Calu3 (cell line): ENCODE results near the gene FAXDC2. TPM values are rescaled to one million over a fixed set of nuclear protein-coding genes. Genes with fewer than 3 reads are reported as not detected.
A peak's percentile ranks its signal among the peaks of the same experiment; 100 is the strongest.

Source experiments
- BruUV-seq: library from RNA; stranded (reverse); fragments of 400-500 nt; replicated peaks from 2 replicates; lab custom pipeline; 2021; lab: Mats Ljungman, UMichigan
- CTCF ChIA-PET: fragments of 300-600 bp; sonication (Branson Sonifier 250); formaldehyde crosslinking; loops from one replicate; lab custom pipeline; 2022; ENCODE audit warnings: antibody characterized with exemption; lab: Charles Lee
- DNase-seq: peaks from one replicate; pipeline ENCODE4 v3.0.0; 2022
- H3K27ac Mint-ChIP-seq: one replicate; pipeline ENCODE4 v1.8.0; 2022; ENCODE audit warnings: mixed read lengths; ENCODE audit not compliant: unreplicated experiment
- H3K27me3 Mint-ChIP-seq: one replicate; pipeline ENCODE4 v1.8.0; 2022; ENCODE audit warnings: mixed read lengths; ENCODE audit not compliant: unreplicated experiment
- H3K36me3 Mint-ChIP-seq: one replicate; pipeline ENCODE4 v1.8.0; 2022; ENCODE audit warnings: mild to moderate bottlenecking, moderate library complexity, mixed read lengths; ENCODE audit not compliant: insufficient read depth, unreplicated experiment
- H3K4me1 Mint-ChIP-seq: one replicate; pipeline ENCODE4 v1.8.0; 2022; ENCODE audit warnings: mild to moderate bottlenecking, low read depth, mixed read lengths; ENCODE audit not compliant: unreplicated experiment
- H3K4me3 Mint-ChIP-seq: one replicate; pipeline ENCODE4 v1.8.0; 2022; ENCODE audit warnings: mild to moderate bottlenecking, low read depth, moderate library complexity, mixed read lengths; ENCODE audit not compliant: unreplicated experiment
- H3K9me3 Mint-ChIP-seq: one replicate; pipeline ENCODE4 v1.8.0; 2022; ENCODE audit warnings: low read depth, mixed read lengths; ENCODE audit not compliant: unreplicated experiment
- intact Hi-C: fragments of 100-400 bp; cut with micrococcal nuclease; formaldehyde crosslinking; loops from one replicate; pipeline ENCODE4 v1.10.0; 2022; ENCODE audit not compliant: unreplicated experiment
- total RNA-seq: library from RNA; stranded (reverse); gene quantifications from 2 replicates; pipeline ENCODE4 v1.2.3, GENCODE V29; 2022
- TF ChIP-seq, protein P1 (sequence below): fragments of 200-600 bp; IDR thresholded peaks from one replicate; pipeline ENCODE4 v1.8.0; 2022; ENCODE audit warnings: antibody characterized with exemption; ENCODE audit not compliant: unreplicated experiment

FAXDC2 gene
- total RNA-seq, 1 experiment from 2014 or later = not detected

DNA sequence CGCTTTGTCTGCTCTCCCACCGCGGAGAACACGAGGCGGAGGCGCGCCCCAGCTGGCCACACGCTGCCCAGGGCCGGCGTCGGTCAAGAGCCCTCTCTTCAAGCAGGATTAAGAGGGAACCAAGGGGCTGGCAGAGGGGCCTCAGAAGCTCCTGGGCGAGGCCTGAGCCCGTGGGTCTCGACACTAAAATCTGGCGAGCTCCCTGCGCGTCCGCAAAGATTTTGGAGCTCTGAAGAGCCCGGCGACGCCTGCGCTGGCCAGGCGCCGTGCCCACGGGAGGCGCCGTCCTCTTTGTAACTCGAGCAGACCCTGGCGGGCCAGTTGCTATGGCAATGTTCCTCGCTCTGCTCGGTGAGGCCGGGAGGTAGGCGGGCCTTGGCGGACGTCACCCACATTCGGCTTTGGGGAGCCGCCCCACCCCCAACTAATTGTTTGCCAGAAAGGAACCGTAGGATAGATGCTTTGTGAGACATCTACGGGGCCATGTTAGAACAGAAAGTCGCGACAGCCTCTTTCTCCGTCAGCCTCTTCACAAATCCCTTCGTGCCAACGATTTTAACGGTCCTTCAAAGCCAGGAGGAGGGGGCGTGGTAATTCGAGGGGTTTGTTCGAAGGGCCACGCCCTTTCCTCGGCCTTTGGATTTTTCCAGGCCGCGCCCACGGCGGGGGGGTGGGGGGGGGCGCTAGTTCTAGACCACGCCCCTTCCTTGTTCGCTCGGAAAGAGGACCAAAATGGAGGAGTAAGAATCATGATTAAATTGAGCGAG is 7.3 kb upstream of the FAXDC2 start:
- DNase-seq = peak; percentile 97
- Mint-ChIP-seq H3K36me3 (peaks cover 35% of the 10 kb centered on the region), H3K27ac (peak overlapping the region; percentile 95), H3K4me3 (peak overlapping the region; percentile 100), H3K27me3 (no peaks in the 10 kb centered on the region), H3K9me3 (no peaks in the 10 kb centered on the region), H3K4me1 (peaks cover 23% of the 10 kb centered on the region)
- intact Hi-C loops = loop anchor here (2.0 kb wide), 2 partner anchors 99 to 207 kb away; no protein-coding TSS in a partner anchor
- TF ChIP-seq, protein P1, sequence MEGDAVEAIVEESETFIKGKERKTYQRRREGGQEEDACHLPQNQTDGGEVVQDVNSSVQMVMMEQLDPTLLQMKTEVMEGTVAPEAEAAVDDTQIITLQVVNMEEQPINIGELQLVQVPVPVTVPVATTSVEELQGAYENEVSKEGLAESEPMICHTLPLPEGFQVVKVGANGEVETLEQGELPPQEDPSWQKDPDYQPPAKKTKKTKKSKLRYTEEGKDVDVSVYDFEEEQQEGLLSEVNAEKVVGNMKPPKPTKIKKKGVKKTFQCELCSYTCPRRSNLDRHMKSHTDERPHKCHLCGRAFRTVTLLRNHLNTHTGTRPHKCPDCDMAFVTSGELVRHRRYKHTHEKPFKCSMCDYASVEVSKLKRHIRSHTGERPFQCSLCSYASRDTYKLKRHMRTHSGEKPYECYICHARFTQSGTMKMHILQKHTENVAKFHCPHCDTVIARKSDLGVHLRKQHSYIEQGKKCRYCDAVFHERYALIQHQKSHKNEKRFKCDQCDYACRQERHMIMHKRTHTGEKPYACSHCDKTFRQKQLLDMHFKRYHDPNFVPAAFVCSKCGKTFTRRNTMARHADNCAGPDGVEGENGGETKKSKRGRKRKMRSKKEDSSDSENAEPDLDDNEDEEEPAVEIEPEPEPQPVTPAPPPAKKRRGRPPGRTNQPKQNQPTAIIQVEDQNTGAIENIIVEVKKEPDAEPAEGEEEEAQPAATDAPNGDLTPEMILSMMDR = no peak
- no TSS peak for BruUV-seq
- CTCF ChIA-PET = interaction anchor here (0.6 to 1.2 kb wide), 3 partner anchors 11 to 207 kb away, joined by 3 to 4 read pairs (median 3); no protein-coding TSS in a partner anchor

DNA sequence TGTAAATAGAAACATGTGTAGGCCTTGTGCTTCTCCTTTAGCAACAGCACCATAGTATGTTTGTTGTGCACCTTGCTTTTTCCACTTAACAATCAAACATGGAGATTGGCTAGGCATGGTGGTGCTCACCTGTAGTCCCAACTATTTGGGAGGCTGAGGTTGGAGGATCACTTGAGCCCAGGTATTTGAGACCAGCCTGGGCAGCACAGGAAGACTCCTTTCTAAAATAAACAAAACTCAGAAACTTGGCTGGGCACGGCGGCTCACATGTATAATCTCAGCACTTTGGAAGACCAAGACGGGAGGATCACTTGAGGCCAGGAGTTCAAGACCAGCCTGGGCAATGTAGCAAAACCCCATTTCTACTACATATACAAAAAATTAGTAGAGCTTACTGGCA is 948 bp upstream of the FAXDC2 start:
- Mint-ChIP-seq H3K4me1 (no peaks in the 10 kb centered on the region), H3K4me3 (no peak overlapping the region), H3K27me3 (no peaks in the 10 kb centered on the region), H3K27ac (no peak overlapping the region), H3K36me3 (peaks cover 4% of the 10 kb centered on the region), H3K9me3 (no peaks in the 10 kb centered on the region)
- no TSS peak for BruUV-seq
- CTCF ChIA-PET = interaction anchor here (0.7 kb wide), 1 partner anchor 146 kb away, joined by 3 read pairs; no protein-coding TSS in a partner anchor
- intact Hi-C loops = no loop called here
- DNase-seq = no peak
- TF ChIP-seq, protein P1 = no peak

DNA sequence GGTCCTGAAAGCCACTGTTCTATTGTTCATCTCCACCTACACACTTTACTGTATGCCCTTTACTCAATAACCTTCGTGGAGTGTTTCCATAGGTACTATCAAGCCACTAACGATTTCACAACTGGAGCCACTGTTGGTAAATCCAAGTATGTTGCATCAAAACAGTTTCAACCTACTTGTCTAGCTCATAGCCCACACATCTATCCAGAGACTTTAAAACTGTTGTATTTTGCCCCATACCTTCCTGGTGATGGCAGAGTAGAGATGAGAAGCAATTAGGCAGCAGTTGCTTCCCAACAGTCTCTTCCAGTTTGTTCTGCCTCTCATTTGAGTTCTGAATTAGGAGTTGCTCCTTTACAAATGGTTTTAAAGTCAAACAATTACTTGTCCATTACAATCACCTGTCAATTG is 607 bp downstream of the FAXDC2 start:
- BruUV-seq = no TSS peak
- DNase-seq = no peak
- TF ChIP-seq, protein P1 = no peak
- Mint-ChIP-seq H3K36me3 (peaks cover 4% of the 10 kb centered on the region), H3K27ac (no peak overlapping the region), H3K27me3 (no peaks in the 10 kb centered on the region), H3K9me3 (no peaks in the 10 kb centered on the region), H3K4me3 (no peak overlapping the region), H3K4me1 (no peaks in the 10 kb centered on the region)
- CTCF ChIA-PET = no interaction called here
- intact Hi-C loops = no loop called here

DNA sequence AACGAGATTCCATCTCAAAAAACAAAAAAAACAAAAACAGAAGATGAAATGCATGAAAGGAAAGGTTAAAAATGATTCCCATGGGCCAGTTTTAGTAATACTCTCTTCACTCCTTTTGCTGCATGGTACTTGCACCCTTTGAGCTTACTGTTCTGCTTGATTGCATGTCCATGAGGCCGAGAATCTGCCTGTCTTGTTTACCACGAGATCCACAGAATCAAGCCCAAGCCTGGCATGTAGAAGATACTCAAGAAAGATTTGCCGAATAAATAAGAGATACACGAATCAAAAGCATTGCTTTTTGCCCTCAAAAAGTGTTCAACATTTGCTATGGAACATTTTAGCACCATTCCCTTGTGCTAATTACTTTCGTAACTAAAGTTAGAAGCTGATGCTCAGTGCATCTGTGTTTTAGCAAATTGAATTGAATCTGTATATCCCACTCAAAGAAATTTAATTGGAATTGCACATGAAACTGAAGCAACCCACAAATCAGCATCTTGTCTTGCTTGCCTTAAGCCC is 1.1 kb downstream of the FAXDC2 start:
- BruUV-seq = no TSS peak
- CTCF ChIA-PET = no interaction called here

More for the DNA sequence above, 1.1 kb downstream of the FAXDC2 start:
- Mint-ChIP-seq H3K36me3 (peaks cover 4% of the 10 kb centered on the region), H3K4me1 (no peaks in the 10 kb centered on the region), H3K4me3 (no peak overlapping the region), H3K27ac (no peak overlapping the region), H3K9me3 (no peaks in the 10 kb centered on the region), H3K27me3 (no peaks in the 10 kb centered on the region)
- TF ChIP-seq, protein P1 = no peak
- intact Hi-C loops = no loop called here
- no peak for DNase-seq
